Superior temporal gyrus (tissue), 1 donor: ENCODE measurements around the gene CDAN1.
A peak's percentile ranks its signal among the peaks of the same experiment; 100 is the strongest.
"Not testable (repeated sequence)": the region's sequence is repeated elsewhere in the genome, so short reads cannot be mapped to it uniquely, and the experiment has no call there.

ENCODE experiments used
- DNase-seq: peaks from one replicate; pipeline ENCODE4 v3.0.0-alpha.2; 2016; ENCODE audit errors: extremely low spot score

The CDAN1 gene

GRCh38 chr15:42707068-42707467, 29.9 kb downstream of the CDAN1 start:
- no peak for DNase-seq

- DNase-seq: no peak
Measured at GRCh38 chr15:42705336-42705735, 31.6 kb downstream of the CDAN1 start.

- DNase-seq: peak; percentile 86
Measured at GRCh38 chr15:42704492-42704926, 32.4 kb downstream of the CDAN1 start.

- no peak for DNase-seq
Measured at GRCh38 chr15:42696626-42697025, 40.3 kb downstream of the CDAN1 start.

- no peak for DNase-seq
Measured at GRCh38 chr15:42695527-42696071, 41.3 kb downstream of the CDAN1 start.

GRCh38 chr15:42694398-42694797, 42.5 kb downstream of the CDAN1 start:
- no peak for DNase-seq

GRCh38 chr15:42693942-42694341, 43.0 kb downstream of the CDAN1 start:
- DNase-seq: no peak

GRCh38 chr15:42693496-42693895, 43.4 kb downstream of the CDAN1 start:
- no peak for DNase-seq

- no peak for DNase-seq
Measured at GRCh38 chr15:42692997-42693396, 43.9 kb downstream of the CDAN1 start.

GRCh38 chr15:42692536-42692935, 44.4 kb downstream of the CDAN1 start:
- no peak for DNase-seq

- DNase-seq: no peak
Measured at GRCh38 chr15:42691770-42692169, 45.2 kb downstream of the CDAN1 start.

- DNase-seq: no peak
Measured at GRCh38 chr15:42691308-42691707, 45.6 kb downstream of the CDAN1 start.

- DNase-seq: no peak
Measured at GRCh38 chr15:42688301-42688700, 48.6 kb downstream of the CDAN1 start.

GRCh38 chr15:42687740-42688139, 49.2 kb downstream of the CDAN1 start:
- DNase-seq: no peak

- DNase-seq: no peak
Measured at GRCh38 chr15:42686281-42686680, 50.6 kb downstream of the CDAN1 start.

GRCh38 chr15:42681119-42681518, 55.8 kb downstream of the CDAN1 start:
- no peak for DNase-seq

- DNase-seq: not testable (repeated sequence)
Measured at GRCh38 chr15:42680142-42680482, 56.8 kb downstream of the CDAN1 start.

GRCh38 chr15:42679285-42680141, 57.4 kb downstream of the CDAN1 start:
- no peak for DNase-seq

- DNase-seq: no peak
Measured at GRCh38 chr15:42675021-42675420, 61.9 kb downstream of the CDAN1 start.

- no peak for DNase-seq
Measured at GRCh38 chr15:42674472-42674871, 62.5 kb downstream of the CDAN1 start.
